ENCODE measurements around the gene SYT11. TPM values are rescaled to one million over a fixed set of nuclear protein-coding genes. Genes with fewer than 3 reads are reported as not detected.

The SYT11 gene
- total and polyA plus RNA-seq, 10 donors: 1.1 to 22.1 (median 11.9) TPM

Small RNAs within 50 kb of the gene (small RNA-seq; reads per million reads assigned to genes)
- 0 reads per million in 4 donors for gene RF00015
- 0 reads per million in 4 donors for gene SCARNA4
- 213 to 365 (median 285) reads per million in 4 donors for gene SNORA80E

Other genes starting within 250 kb of the SYT11 start
- gene MSTO1, start 249.3 kb upstream of the SYT11 start, total RNA-seq: 10 to 100 TPM; 21.4 to 60.0 (median 41.7) TPM
- 10 to 100 TPM; 19.8 to 33.6 (median 27.3) TPM for gene MSTO1, start 249.3 kb upstream of the SYT11 start, polyA plus RNA-seq
- 100 to 1,000 TPM in 2 of 7 donors, 10 to 100 TPM in 5; 73.8 to 145 (median 87.4) TPM for gene YY1AP1, start 170.8 kb upstream of the SYT11 start, total RNA-seq
- gene YY1AP1, start 170.8 kb upstream of the SYT11 start, polyA plus RNA-seq: 10 to 100 TPM; 21.9 to 35.6 (median 34.2) TPM
- 100 to 1,000 TPM in 4 of 7 donors, 10 to 100 TPM in 3; 87.3 to 150 (median 100) TPM for gene DAP3, start 170.5 kb upstream of the SYT11 start, total RNA-seq
- gene DAP3, start 170.5 kb upstream of the SYT11 start, polyA plus RNA-seq: 100 to 1,000 TPM in 1 of 3 donors, 10 to 100 TPM in 2; 90.4 to 135 (median 98.6) TPM
- 100 to 1,000 TPM in 1 of 7 donors, 10 to 100 TPM in 6; 56.6 to 103 (median 70.2) TPM for gene GON4L, start 2.4 kb upstream of the SYT11 start, total RNA-seq
- 10 to 100 TPM; 12.3 to 27.1 (median 22.3) TPM for gene GON4L, start 2.4 kb upstream of the SYT11 start, polyA plus RNA-seq
- gene RIT1, start 51.8 kb downstream of the SYT11 start, total RNA-seq: 10 to 100 TPM; 48.1 to 66.2 (median 52.6) TPM
- gene RIT1, start 51.8 kb downstream of the SYT11 start, polyA plus RNA-seq: 10 to 100 TPM in 2 of 3 donors, 1 to 10 TPM in 1; 9.0 to 16.3 (median 10.2) TPM
- 10 to 100 TPM; 43.2 to 70.5 (median 59.3) TPM for gene KHDC4, start 74.8 kb downstream of the SYT11 start, total RNA-seq
- 10 to 100 TPM; 24.9 to 33.8 (median 29.3) TPM for gene KHDC4, start 74.8 kb downstream of the SYT11 start, polyA plus RNA-seq
- gene RXFP4, start 82.1 kb downstream of the SYT11 start, total RNA-seq: under 1 TPM in 1 of 7 donors, not detected in 6; 0.88 TPM
- gene RXFP4, start 82.1 kb downstream of the SYT11 start, polyA plus RNA-seq: under 1 TPM in 1 of 3 donors, not detected in 2; 0.06 TPM
- gene ARHGEF2, start 119.0 kb downstream of the SYT11 start, total RNA-seq: 100 to 1,000 TPM; 129 to 228 (median 192) TPM
- gene ARHGEF2, start 119.0 kb downstream of the SYT11 start, polyA plus RNA-seq: 10 to 100 TPM; 45.1 to 83.0 (median 63.4) TPM
- gene SSR2, start 161.4 kb downstream of the SYT11 start, total RNA-seq: 100 to 1,000 TPM; 152 to 254 (median 183) TPM
- 100 to 1,000 TPM; 198 to 291 (median 224) TPM for gene SSR2, start 161.4 kb downstream of the SYT11 start, polyA plus RNA-seq
- gene UBQLN4, start 194.2 kb downstream of the SYT11 start, total RNA-seq: 10 to 100 TPM; 15.7 to 26.4 (median 21.2) TPM
- 10 to 100 TPM; 11.2 to 18.0 (median 12.2) TPM for gene UBQLN4, start 194.2 kb downstream of the SYT11 start, polyA plus RNA-seq
- gene LAMTOR2, start 195.2 kb downstream of the SYT11 start, total RNA-seq: 10 to 100 TPM; 29.5 to 53.3 (median 42.3) TPM
- gene LAMTOR2, start 195.2 kb downstream of the SYT11 start, polyA plus RNA-seq: 100 to 1,000 TPM in 2 of 3 donors, 10 to 100 TPM in 1; 80.0 to 121 (median 107) TPM
- under 1 TPM in 2 of 7 donors, not detected in 5; 0.50 to 0.70 TPM for gene RAB25, start 201.6 kb downstream of the SYT11 start, total RNA-seq
- gene RAB25, start 201.6 kb downstream of the SYT11 start, polyA plus RNA-seq: under 1 TPM; 0.28 to 0.61 (median 0.45) TPM
- gene MEX3A, start 222.9 kb downstream of the SYT11 start, total RNA-seq: under 1 TPM; 0.26 to 0.76 (median 0.38) TPM
- under 1 TPM; 0.11 to 0.17 (median 0.16) TPM for gene MEX3A, start 222.9 kb downstream of the SYT11 start, polyA plus RNA-seq

Data from spleen (tissue), 11 donors.